ENCODE measurements around the gene PRXL2C.
"Not testable (repeated sequence)": the region's sequence is repeated elsewhere in the genome, so short reads cannot be mapped to it uniquely, and the experiment has no call there.

The PRXL2C gene

GRCh38 chr9:96646081-96646991, 8.8 kb downstream of the PRXL2C start:
- no peak for FAIRE-seq
- TF ChIP-seq, protein P1, sequence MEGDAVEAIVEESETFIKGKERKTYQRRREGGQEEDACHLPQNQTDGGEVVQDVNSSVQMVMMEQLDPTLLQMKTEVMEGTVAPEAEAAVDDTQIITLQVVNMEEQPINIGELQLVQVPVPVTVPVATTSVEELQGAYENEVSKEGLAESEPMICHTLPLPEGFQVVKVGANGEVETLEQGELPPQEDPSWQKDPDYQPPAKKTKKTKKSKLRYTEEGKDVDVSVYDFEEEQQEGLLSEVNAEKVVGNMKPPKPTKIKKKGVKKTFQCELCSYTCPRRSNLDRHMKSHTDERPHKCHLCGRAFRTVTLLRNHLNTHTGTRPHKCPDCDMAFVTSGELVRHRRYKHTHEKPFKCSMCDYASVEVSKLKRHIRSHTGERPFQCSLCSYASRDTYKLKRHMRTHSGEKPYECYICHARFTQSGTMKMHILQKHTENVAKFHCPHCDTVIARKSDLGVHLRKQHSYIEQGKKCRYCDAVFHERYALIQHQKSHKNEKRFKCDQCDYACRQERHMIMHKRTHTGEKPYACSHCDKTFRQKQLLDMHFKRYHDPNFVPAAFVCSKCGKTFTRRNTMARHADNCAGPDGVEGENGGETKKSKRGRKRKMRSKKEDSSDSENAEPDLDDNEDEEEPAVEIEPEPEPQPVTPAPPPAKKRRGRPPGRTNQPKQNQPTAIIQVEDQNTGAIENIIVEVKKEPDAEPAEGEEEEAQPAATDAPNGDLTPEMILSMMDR (IDR thresholded peaks at IDR 0.05; ENCODE audit: insufficient read depth, missing control alignments): no peak
- DNase-seq (ENCODE audit: insufficient read length, low spot score): no peak

DNA sequence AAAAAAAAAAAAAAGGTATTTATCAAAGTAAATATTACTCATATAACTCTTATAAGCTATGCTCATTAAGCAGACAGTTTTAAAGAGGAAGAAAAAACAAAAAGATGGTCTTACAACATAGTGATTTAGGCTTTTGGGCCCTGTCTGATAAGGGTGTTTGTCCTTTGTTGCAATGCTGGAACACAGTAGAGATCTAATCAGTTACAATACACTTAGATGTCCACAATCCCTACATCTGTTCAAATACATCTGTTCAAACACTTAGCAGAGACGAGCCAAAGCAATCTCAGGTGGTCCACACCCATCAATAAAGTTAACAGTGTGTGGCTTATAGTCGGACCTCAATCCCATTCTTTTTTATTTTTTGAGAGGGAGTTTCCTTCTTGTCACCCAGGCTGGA, 11.0 kb downstream of the PRXL2C start:
- FAIRE-seq: no peak
- TF ChIP-seq, protein P1 (IDR thresholded peaks at IDR 0.05; ENCODE audit: insufficient read depth, missing control alignments): no peak
- no peak for DNase-seq (ENCODE audit: insufficient read length, low spot score)

- no peak for FAIRE-seq
- DNase-seq (ENCODE audit: insufficient read length, low spot score): no peak
- TF ChIP-seq, protein P1 (IDR thresholded peaks at IDR 0.05; ENCODE audit: insufficient read depth, missing control alignments): no peak
These were observed 13.6 kb downstream of the PRXL2C start for GRCh38 chr9:96641514-96641913.

- DNase-seq (ENCODE audit: insufficient read length, low spot score) (no peak), FAIRE-seq (no peak)
- TF ChIP-seq, protein P1 (IDR thresholded peaks at IDR 0.05; ENCODE audit: insufficient read depth, missing control alignments): no peak
These were observed 16.3 kb downstream of the PRXL2C start for GRCh38 chr9:96638606-96639364.

GRCh38 chr9:96636368-96636767, 18.7 kb downstream of the PRXL2C start:
- no peak for DNase-seq (ENCODE audit: insufficient read length, low spot score)
- FAIRE-seq: no peak
- TF ChIP-seq, protein P1 (IDR thresholded peaks at IDR 0.05; ENCODE audit: insufficient read depth, missing control alignments): no peak

DNA sequence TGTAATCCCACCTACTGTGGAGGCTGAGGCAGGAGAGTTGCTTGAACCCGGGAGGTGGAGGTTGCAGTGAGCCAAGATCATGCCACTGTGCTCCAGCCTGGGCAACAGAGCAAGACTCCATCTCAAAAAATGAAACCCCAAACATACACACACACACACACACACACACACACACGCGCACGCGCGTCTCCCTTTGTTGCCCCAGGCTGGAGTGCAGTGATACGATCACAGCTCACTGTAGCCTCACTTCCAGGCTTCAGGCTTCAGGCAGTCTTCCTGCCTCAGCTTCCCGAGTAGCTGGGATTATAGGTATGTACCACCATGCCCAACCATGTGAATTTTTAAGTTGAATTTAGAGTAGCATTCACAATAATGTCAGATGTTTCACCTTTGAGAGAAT, 21.5 kb downstream of the PRXL2C start:
- not testable (repeated sequence) for FAIRE-seq; DNase-seq (ENCODE audit: insufficient read length, low spot score)

DNA sequence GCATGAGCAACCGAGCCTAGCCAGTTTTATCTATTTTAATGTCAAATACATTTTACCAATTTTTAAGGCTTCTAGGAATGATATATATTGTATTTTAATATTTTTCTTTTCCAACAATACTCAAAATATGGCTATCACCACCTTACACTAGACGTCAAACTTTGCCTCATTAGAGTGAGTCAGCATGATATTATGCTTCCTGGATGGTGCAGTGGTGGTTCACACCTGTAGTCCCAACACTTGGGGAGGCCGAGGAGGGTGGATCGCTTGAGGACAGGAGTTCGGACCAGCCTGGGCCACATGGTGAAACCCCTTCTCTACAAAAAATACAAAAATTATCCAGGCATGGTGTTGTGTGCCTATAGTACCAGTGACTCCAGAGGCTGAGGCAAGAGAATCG, 28.2 kb downstream of the PRXL2C start:
- FAIRE-seq (no peak), DNase-seq (ENCODE audit: insufficient read length, low spot score) (no peak)
- TF ChIP-seq, protein P1 (IDR thresholded peaks at IDR 0.05; ENCODE audit: insufficient read depth, missing control alignments): no peak

Data from D721Med (cell line).